Stimulated activated CD4-positive, alpha-beta T cell treated with anti-CD3 and anti-CD28 coated beads, Interleukin-2, amount 100 ng/mL, for 48 hours (primary cell): ENCODE data around the gene AKAP6.

Experiments used
- DNase-seq, 2 donors: peaks; one replicate each; pipeline ENCODE4 v3.0.0-alpha.2; 2020

AKAP6 gene

GRCh38 chr14:32865827-32866376 lies 536.8 kb downstream of the AKAP6 start:
- DNase-seq = no peak

GRCh38 chr14:32883188-32883587 lies 554.1 kb downstream of the AKAP6 start:
- no peak for DNase-seq
